Left colon (tissue), 2 donors: Measurements from ENCODE around the gene PPP2R3A. TPM values are rescaled to one million over a fixed set of nuclear protein-coding genes. Genes with fewer than 3 reads are reported as not detected.
"Not testable (repeated sequence)": the region's sequence is repeated elsewhere in the genome, so short reads cannot be mapped to it uniquely, and the experiment has no call there.

Experiments
- ATAC-seq: fragments of 200-7000 bp; cut with Tn5 transposase; one replicate; pipeline ENCODE4 v1.9.1; 2020; ENCODE audit warnings: mild to moderate bottlenecking, moderate library complexity
- DNase-seq, 2 donors: peaks; one replicate each; pipeline ENCODE4 v3.0.0-alpha.2; 2020
- intact Hi-C, 2 donors: fragments of 100-400 bp; cut with DNase I in 1 of 2; cut with micrococcal nuclease in 1 of 2; formaldehyde crosslinking; loops; one replicate each; pipeline versions ENCODE4 v1.11.2 to v1.14.0; 2022; cut with DNase I, micrococcal nuclease
- total RNA-seq, 2 donors: library from RNA; stranded (reverse); fragmentation: NEBNext Ultra II Directional; extraction: Animal tissue kit (Norgen Biotek cat#: 25700); gene quantifications; one replicate each; pipeline ENCODE4 v1.2.1, GENCODE V29; 2021
- donor health status: DM: no; HTN: no; CAD: no.
- donor health status: DM: yes; HTN: yes; CAD: no.

Gene PPP2R3A
- total RNA-seq, 2 donors from 2014 or later: 21.3 to 28.2 TPM

DNA sequence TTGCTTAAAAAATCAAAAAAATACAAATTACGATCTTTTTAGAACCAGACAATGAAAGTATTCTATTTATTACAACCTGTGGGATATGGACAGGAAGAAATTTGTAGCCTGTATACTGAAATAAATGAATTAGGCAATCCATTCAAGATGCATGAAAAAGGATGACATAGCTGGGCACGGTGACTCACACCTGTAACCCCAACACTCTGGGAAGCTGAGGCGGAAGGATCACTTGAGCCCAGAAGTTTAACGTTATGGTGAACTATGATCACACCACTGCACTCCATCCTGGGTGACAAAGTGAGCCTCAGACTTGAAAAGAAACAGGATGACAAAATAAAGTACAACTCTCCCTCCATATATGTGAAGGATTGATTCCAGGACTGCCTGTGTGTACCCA lies 156.5 kb downstream of the PPP2R3A start:
- DNase-seq (no peak), ATAC-seq (no peak)
- intact Hi-C loops: no loop called here

DNA sequence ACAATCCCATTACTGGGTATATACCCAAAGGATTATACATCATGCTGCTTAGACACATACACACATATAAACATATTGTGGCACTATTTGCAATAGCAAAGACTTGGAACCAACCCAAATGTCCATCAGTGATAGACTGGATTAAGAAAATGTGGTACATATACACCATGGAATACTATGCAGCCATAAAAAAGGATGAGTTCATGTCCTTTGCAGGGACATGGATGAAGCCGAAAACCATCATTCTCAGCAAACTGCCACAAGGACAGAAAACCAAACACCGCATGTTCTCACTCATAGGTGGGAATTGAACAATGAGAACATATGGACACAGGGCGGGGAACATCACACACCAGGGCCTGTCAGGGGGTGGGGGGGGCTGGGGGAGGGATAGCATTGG lies 166.1 kb downstream of the PPP2R3A start:
- intact Hi-C loops, DNase-seq, ATAC-seq: not testable (repeated sequence)

DNA sequence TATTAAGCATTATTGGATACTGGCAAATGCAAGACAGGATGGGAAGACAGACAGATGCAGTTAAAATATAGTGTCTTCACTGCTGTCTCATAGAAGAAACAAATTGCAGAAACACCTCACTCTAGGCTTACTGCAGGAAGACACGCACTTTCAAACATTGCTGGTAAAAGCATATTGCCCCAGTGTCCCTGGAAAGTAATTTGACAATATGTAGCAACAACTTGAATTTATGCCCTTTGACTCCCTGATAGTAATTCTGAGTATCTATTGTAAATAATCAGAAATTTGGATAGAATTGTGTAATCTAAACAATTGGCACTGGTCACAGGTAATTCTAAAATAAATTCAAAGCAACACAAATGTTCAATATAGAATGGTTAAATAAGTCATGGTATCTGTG lies 168.6 kb downstream of the PPP2R3A start:
- intact Hi-C loops: no loop called here
- ATAC-seq (no peak), DNase-seq (no peak)

DNA sequence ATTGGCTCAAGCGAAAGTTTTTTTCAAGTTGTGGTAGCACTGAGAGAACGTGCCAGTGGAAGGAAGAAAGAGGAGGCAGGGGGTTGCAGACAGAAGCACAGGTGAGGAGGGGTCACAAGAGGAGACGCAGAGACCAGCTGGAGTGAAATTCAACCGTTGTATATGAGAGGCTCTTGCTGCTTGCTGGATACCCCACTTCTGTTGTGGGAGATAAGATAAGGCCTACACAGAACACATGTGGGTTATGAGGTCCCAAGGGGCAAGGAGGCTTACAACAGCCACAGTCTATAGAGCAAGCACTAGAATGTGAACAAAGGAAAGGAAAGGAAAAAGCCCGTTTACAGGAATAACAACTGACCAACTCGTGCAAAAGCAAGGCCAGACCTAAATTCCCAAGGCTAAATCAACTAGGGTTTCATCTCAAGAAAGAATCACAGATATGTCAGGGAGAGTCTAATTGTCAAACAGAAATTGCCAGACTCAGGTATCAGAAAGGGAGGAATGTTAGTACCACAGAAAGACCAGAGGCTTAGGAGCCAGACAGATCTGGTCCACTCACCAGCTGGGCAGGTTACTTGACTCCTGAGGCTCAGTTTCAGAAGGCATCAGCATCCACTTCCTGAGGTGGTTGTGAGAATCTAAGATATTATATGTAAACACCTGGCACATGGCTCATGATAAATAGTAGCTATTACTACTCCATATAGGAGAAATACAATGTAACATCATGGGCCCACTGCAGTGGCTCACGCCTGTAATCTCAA lies 169.7 kb downstream of the PPP2R3A start:
- no peak for DNase-seq
- intact Hi-C loops: no loop called here
- ATAC-seq: no peak

DNA sequence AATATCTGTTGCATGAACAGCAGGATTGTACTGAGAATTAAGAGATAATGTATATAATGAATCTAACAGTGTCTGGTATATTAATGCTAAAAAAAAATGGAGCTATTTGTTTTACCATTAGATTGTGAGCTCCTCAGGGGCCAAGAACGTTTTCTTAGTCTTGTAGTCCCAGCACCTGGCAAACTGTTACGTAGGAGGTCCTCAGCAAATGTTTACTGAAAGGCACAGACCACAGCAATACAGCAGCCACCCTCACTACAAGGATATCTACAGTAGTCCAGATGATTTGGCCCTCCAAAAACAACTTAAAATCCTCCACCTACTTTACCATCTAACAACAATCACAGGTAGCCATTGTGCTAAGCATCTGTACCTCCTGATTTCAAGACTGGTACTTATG lies 170.9 kb downstream of the PPP2R3A start:
- intact Hi-C loops: no loop called here
- DNase-seq (no peak), ATAC-seq (no peak)

DNA sequence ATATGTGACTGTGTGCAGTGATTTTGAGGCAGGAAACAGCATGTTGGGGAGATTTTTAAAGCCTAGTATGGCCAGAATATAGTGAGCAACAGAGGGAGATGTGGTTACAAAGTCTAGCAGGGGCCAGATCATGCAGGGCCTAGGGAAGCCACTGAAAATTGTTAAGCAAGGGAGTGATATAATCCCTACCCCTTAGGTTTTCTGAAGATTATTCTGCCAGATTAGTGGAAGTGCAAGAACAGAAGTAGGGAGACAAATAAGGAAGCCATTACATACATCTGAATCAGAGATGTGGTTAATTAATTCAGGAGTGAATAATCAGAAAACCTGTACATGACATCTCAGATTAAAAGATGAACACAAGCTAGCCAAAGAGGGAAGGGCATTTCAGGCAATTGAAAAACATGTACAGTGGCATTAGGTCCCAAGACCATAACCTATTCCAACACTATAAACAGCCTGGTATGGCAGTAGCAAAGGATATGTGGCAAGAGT lies 175.8 kb downstream of the PPP2R3A start:
- intact Hi-C loops: no loop called here
- ATAC-seq (no peak), DNase-seq (no peak)

DNA sequence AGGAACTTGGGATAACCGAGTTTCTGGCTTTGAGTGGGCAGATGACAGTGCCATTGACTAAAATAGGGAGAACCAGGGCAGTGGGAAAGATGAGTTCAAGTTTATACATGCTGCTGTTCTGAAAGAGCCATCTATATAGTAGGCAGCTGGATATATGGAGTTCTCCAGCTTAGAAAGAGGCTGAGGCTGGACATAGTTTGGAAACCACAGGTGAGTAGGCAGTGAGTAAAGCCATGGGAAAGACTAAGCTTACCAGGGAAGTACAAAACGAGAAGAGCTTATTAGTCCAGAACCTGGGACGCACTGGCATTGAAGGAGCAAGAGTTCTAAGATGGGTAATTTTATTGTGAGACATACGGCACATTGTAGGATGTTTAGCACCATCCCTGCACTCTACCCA lies 176.4 kb downstream of the PPP2R3A start:
- ATAC-seq (no peak), DNase-seq (no peak)
- intact Hi-C loops: no loop called here

DNA sequence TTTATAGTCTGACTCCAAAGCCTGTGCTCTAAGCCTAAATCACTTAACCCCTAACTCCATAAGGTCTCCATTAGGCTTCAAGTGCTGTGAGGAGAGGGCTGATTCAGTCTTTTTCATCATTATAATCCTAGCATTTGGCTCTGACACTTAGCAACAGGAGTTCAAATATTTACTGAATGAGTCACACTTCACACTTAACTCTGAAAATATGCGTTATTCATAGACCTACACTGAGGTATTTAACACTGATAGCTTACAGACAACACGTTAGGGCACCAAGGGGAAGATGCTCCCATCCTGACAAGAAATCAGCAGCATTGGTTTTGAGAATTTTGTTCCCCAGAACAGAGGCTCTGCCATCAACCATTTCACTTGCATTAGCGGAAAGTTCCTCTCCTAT lies 177.1 kb downstream of the PPP2R3A start:
- DNase-seq (no peak), ATAC-seq (peak; percentile 56)
- intact Hi-C loops: no loop called here

DNA sequence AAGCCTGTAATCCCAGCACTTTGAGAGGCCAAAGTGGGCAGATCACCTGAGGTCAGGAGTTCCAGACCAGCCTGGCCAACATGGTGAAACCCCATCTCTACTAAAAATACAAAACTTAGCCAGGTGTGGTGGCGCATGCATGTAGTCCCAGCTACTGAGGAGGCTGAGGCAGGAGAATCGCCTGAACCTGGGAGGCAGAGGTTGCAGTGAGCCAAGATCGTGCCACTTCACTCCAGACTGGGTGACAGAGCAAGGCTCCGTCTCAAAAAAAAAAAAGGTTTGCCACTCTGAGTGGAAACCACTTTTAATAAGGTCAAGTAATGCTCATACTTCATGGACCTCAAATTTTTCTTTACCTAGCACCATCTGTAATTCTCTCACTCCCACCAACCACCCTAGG lies 178.9 kb downstream of the PPP2R3A start:
- DNase-seq, ATAC-seq, intact Hi-C loops: not testable (repeated sequence)

DNA sequence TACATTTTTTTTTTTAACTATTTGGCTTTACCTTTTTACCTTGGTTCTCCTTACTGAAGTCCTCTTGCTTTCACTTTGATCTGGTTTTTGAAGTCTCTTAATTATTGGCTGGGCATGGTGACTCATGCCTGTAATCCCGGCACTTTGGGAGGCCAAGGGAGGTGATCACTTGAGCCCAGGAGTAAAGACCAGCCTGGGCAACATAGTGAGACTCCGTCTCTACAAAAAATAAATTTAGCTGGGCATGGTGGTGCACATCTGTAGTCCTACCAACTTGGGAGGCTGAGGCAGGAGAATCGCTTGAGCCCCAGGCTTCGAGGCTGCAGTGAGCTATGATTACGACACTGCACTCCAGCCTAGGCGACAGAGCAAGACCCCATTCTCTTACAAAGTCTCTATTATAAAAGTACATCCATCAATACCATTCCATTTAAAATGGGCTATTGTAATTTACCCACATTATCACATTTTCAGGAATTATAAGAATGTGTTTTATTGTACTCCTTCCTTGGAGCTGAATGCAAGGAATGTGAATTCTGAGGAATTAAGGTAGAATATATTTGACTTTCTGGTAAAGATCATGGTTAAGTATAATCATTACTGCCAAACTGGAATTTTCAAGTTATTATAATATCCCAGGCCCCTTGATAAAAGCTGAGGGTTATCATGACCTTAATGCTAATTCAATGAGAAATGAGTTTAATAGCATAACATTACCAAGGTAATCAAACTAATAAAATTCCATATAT lies 181.6 kb downstream of the PPP2R3A start:
- intact Hi-C loops: no loop called here
- no peak for ATAC-seq
- no peak for DNase-seq

DNA sequence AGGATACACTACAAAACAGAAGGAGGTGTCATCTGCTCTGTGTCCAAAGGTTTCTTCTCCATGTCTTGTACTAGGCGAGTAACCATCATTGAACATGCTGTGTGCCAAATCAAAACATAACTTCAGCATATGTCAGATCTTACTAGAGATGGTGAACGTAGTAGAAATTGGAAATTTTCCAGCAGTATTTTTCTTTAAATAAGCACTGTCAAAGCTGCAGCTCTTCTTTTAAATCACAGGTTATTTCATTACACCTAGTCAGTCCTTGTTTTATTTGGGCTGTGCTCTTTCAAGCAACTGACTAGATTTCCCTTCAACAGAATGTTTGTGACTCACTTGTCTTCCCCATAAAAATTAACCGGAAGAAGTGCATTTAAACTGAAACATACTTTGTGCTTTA lies 184.1 kb downstream of the PPP2R3A start:
- ATAC-seq (peak; percentile 38), DNase-seq (no peak)
- intact Hi-C loops: no loop called here

DNA sequence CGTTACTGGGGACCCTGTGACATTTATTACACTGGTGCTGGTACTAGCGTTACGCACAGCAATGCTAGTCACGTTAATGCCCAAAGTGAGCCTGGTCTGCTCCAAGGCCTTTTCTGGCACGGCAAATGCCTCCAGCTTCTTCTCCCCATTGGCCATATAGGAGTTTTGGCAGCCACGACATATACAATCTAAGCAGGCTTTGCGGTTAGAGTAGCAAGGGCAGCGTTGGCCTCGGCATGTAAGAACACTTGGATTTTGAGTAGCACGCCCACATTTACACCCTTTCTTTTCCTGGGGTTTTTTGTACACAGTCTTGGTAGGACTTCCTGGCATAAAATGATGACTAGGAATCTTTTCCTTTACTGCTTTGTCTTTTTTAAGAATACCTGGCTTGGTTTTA lies 185.7 kb downstream of the PPP2R3A start:
- ATAC-seq (no peak), DNase-seq (no peak)
- intact Hi-C loops: no loop called here

DNA sequence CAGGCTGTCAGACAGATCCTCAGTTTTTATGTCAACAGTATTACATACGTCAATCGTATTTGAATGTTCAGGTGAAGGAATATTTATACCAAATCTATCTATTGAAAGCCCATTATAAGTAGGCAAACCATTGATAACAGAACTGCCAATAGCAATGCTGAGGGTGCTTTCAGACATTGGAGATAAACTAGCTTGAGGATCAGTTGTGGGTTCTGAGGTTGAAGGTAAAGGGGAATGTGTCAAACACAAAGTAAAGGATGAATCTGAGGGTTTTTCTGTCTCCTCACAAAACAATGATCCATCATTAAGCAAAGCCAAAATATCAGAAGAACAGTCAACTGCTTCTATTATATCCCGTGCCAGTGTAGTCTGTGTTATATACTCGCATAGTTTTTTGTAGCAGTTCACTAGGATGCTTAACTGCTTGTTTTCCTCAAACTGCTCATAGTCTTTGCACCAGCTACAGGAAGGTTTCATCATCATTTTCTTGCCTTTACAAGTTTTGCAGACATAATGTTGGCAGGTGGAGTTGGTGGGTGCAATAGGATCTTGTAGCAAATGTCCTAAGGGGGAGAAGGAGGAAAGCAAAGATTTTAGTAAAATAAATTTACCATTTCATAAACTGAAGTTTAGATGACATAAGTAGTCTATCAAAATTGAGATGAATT lies 186.8 kb downstream of the PPP2R3A start:
- intact Hi-C loops: no loop called here
- ATAC-seq: no peak
- no peak for DNase-seq

DNA sequence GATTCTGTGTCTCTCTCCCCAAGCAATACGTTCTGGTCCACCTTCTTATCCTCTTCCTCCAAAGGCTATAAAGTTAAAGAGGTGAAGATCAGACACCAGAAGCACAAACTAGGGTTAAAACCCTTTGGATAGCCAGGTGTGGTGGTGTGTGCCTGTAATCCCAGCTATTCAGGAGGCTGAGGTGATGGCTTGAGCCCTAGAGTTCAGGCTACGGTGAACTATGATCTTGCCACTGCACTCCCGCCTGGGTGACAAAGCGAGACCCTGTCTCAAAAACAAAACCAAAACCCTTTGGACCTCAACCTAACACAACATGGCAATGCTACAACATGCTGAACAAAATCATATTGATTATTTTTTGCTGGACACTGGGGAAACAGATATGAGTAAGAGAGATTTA lies 187.4 kb downstream of the PPP2R3A start:
- intact Hi-C loops: no loop called here
- DNase-seq (no peak), ATAC-seq (no peak)

DNA sequence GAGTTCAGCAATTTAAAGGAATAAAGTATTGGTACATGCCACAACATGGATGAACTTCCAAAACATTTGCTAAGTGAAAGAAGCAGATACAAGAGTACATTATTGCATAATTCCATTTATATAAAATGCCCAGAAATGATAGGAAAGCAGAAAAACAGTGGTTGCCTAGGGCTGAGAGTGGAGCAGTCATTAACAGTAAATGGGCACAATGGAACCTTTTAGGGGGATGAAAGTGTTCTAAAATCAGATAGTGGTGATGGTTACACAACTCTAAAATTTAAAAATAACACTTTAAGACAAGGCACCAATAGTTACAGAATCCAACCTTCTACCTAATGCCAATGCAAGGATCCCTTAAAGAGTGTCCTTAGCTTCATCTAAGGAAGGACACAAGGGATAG lies 196.0 kb downstream of the PPP2R3A start:
- DNase-seq (no peak), ATAC-seq (no peak)
- intact Hi-C loops: no loop called here

DNA sequence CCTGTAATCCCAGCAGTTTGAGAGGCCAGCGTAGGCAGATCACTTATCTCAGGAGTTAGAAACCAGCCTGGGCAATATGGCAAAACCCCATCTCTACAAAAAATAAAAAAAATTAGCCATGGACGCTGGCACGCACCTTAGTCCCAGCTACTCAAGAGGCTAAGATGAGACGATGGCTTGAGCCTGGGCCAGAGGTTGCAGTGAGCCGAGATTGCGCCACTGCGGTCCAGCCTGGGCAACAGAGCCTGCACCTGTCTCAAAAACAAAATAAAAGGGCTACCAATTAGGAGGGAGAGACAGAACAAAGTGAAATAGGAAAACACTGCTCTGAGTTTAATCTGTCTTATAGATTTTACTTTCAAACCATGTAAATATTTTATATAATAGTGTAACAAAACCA lies 196.8 kb downstream of the PPP2R3A start:
- intact Hi-C loops: no loop called here
- ATAC-seq: no peak
- DNase-seq: no peak

DNA sequence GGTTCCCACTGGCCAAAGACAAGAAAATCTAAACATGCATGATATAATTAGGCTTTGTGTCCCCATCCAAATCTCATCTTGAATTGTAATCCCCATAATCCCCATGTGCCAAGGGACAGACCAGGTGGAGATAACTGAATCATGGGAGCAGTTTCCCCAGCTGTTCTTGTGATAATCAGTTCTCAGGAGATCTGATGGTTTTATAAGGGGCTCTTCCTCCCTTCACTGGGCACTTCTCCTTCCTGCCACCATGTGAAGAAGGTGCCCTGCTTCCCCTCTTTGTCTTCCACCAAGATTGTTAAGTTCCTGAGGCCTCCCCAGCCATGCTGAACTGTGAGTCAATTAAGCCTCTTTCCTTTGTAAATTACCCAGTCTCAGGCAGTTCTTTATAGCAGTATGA lies 198.1 kb downstream of the PPP2R3A start:
- intact Hi-C loops, DNase-seq, ATAC-seq: not testable (repeated sequence)

DNA sequence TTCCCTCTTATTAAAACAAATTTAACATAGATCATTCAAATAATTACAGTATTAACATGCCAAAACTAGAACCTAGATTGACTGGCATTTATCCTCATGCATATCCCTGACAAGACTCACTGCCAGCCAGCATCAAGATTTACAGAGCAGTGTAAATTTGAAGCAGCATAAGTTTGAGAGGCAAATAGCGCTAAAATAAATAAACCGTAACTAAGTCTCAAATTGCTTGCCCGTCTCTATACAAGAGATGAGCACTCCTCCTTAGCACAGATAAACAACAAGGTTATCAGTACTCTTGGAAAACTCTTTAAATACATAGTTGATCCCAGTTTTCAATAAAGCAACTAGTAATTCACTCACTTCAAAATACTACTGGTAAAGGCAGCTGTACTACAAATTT lies 201.0 kb downstream of the PPP2R3A start:
- DNase-seq (no peak), ATAC-seq (no peak)
- intact Hi-C loops: no loop called here

DNA sequence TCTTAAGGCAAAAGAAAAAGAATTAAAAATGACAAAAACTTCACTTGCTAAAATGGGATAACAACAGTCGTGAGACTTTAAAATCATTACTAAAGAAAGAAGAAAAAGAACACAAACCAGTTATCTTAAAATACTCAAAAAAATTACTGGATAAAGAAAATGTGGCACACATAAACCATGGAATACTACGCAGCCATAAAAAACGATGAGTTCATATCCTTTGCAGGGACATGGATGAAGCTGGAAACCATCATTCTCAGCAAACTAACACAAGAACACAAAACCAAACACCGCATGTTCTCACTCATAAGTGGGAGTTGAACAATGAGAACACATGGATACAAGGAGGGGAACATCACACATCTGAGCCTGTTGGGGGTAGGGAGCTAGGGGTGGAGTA lies 202.7 kb downstream of the PPP2R3A start:
- intact Hi-C loops, DNase-seq: not testable (repeated sequence)

DNA sequence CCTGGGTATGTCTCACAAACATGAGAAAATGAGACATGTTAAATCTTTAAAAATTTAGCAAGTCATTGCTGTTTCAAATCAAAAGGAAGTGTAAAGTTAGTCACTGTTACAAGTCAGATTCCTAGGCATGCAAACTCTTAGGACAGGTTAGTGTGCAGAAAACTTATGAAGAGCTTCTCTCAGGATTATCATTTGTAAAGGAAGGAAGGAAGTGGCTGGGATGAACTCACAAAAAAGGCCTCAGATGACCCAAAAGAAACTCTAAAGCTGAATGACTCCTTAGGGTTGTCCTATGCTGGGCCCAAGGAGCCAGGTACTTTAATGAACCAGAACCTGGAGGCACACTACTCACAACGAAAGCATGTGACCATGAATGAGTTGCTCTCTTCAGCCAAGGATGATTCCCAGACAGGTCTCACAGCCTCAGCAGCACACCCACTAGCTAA lies 205.6 kb downstream of the PPP2R3A start:
- ATAC-seq: no peak
- intact Hi-C loops: no loop called here
- DNase-seq: no peak

More for the DNA sequence above, 202.7 kb downstream of the PPP2R3A start:
- ATAC-seq: not testable (repeated sequence)
